GM12872 (cell line): ENCODE measurements around the gene TNFRSF1A.

Experiments used
- TF ChIP-seq, protein P1 (sequence below): IDR thresholded peaks from 3 replicates; pipeline ENCODE4 v1.5.1; 2011; ENCODE audit warnings: low read depth, mild to moderate bottlenecking, low read length, moderate library complexity; ENCODE audit not compliant: insufficient read depth

The TNFRSF1A gene

GRCh38 chr12:6314776-6315175 is 27.1 kb downstream of the TNFRSF1A start:
- TF ChIP-seq, protein P1, sequence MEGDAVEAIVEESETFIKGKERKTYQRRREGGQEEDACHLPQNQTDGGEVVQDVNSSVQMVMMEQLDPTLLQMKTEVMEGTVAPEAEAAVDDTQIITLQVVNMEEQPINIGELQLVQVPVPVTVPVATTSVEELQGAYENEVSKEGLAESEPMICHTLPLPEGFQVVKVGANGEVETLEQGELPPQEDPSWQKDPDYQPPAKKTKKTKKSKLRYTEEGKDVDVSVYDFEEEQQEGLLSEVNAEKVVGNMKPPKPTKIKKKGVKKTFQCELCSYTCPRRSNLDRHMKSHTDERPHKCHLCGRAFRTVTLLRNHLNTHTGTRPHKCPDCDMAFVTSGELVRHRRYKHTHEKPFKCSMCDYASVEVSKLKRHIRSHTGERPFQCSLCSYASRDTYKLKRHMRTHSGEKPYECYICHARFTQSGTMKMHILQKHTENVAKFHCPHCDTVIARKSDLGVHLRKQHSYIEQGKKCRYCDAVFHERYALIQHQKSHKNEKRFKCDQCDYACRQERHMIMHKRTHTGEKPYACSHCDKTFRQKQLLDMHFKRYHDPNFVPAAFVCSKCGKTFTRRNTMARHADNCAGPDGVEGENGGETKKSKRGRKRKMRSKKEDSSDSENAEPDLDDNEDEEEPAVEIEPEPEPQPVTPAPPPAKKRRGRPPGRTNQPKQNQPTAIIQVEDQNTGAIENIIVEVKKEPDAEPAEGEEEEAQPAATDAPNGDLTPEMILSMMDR = no peak

- TF ChIP-seq, protein P1 = no peak
Measured at GRCh38 chr12:6313326-6313940, 28.4 kb downstream of the TNFRSF1A start.

DNA sequence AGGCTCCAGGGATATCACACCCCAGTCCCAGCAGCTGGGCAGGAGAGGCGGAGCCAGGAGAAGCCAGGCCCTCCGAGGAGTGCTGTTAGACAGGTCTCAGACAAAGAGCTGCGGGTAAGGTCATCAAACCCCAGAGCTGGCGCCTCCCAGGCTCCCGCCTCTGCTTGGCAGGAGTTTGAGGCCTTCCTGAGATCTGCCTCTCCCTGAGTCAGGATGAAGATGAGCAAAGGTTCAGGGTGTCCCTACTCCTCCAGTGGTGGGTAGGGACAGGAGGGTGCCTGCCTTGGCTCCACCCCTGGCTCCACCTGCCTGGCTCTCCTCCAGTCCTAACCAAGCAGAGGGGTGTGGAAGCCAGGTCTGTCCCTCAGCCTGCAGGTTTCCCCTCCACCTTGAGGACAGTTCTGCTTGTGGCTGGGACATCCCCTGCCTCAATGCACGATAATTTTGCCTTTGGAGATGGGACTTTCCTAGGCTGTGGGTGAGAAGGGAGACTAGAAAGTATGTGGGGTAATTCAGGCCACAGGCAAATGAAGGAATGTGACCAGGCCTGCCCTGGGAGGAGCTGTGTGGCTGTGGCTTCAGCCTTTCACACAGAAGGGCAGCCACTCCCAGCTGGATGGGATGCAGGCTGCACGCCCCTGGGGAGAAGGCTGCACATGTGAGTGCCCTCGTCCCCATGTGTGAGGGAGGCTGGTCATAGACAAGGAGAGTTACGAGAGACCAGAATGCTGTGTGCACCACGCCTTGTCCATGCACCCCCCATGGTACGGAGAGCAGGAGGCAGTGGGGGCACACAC is 29.1 kb downstream of the TNFRSF1A start:
- TF ChIP-seq, protein P1 = no peak

- TF ChIP-seq, protein P1 = no peak
Measured at GRCh38 chr12:6311822-6312528, 29.9 kb downstream of the TNFRSF1A start.

DNA sequence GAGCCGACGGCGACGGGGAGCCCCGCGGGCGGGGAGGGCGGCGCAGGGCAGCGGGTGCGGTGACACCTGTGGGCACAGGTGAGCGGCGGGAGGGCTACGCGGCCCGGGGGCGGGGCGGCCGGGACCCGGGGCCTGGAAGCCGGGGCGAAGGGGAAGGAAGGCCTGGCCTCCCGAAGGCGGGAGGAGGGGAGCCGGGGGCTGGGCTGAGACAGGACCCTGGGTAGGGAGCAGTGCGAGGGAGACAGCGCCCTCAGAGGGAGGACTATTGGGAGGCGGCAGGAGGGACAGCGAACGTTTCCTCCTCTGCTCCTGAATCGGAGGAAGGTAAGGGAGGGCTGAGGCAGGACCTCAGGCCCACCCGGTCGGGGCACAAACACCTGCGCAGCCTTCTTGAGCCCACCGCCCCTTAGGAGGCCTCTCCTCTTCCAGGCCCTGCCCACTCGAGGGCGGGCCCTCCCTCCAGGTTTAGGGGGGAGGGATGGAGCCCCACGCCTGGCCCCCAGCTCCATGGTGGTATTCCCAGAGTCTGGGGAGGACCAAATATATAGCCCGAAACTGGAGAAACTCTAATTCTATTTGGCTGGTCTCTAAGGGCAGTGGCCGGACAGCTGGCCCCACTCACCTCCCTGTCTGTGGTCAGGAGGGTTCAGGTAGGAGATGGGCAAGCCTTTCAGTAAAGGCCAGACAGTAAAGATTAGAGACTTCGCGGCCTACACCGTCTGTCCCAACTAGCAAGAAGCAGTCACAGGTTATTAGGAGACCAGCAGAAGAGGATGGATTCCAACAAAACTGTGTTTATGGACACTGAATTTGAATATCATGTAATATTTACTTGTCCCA is 30.9 kb downstream of the TNFRSF1A start:
- TF ChIP-seq, protein P1 = no peak

DNA sequence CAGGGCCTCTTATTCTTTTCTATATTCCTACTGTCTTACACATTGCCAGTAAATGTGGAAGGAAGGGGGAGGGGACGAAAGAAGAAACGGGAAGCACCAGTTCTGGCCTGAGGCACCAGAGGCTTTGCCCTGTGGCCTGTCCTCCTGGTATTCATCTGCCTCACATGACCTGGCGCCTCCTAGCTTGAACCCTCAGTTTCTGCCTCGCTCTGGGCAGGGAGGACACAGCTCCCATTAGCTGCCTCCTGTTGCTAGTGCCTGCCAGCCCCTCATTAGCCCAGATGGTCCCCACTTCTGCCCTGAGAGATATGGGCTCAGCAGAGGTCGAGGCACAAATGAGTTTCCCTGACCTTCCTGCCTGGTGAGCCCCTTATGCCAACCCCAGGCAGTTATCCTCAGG is 34.3 kb downstream of the TNFRSF1A start:
- TF ChIP-seq, protein P1 = no peak
